Measurements from ENCODE around the gene PADI1.

The PADI1 gene

DNA sequence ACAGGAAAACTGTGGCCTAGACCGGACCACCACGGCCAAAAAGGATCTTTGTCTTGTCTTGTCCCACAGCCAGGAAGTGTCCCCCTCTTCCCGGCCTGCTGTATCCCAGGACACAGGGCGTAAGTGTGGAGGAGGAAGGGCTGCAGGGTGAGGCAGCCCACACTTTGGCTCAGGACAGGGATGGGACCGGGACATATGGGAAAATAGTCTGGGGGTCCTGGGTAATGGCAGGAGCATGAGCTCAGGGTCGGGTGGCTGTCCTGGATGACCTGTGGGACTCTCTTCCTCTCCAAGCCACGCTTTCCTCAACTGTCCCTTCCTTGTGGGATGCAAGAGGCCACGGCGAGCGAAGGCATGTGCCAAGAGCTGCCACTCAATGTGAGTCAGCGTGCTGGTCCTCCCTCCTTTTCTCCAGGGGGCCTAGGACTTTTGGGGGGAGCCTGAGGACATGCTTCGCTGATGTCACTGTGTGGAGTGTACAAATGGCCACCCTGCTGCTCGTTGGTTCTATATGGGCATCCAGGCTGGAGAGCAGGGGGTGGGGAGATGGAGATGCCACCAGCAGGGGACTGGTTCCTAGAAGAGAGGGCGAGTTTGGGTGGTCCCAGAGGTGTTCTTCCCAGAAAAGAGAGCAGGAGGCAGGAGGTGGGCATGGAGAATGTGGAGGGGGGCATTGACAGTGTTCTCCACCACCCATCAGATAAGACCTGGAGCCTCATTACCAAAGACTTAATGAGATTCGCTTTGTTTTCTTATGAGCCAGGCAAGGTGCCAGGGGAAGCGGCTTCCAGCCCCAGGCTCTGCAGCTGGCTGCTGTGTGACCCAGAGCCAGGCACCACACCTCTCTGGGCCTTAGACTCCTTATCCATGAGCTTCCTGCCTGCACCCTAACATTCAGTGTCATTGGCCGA, 11.5 kb upstream of the PADI1 start:
- no peak overlapping the region for H3K4me3 ChIP-seq (ENCODE audit: low read length)
- no peaks in the 10 kb centered on the region for H3K27me3 ChIP-seq (ENCODE audit: control insufficient read depth, insufficient read depth, low read length)
- no peaks in the 10 kb centered on the region for H3K9me3 ChIP-seq (ENCODE audit: control insufficient read depth, low read depth, low read length)
- H3K9ac ChIP-seq (ENCODE audit: low read length), result no peak overlapping the region
- H3K4me1 ChIP-seq (ENCODE audit: control insufficient read depth, low read depth, low read length), result no peaks in the 10 kb centered on the region
- no peak overlapping the region for H3K27ac ChIP-seq (ENCODE audit: low read length)
- H3K36me3 ChIP-seq (ENCODE audit: control insufficient read depth, low read depth, low read length), result no peaks in the 10 kb centered on the region

DNA sequence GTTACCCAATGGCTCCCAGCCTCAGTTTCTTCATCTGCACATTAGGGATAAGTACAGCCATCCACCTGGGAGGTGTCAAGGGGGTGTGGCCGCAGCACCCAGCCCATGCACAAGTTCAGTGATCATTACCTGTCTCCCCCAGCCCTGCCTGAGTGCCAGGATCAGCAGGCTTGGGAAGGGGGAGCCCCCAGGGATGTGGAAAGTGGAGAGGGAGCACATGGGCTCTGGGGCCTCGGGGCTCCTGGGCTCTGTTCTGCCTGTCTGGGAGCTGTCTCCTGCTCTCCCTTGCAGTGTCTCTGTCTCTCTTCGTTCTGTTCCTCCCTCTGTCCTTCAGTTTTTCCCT, 10.8 kb upstream of the PADI1 start:
- no peaks in the 10 kb centered on the region for H3K9me3 ChIP-seq (ENCODE audit: control insufficient read depth, low read depth, low read length)
- no peaks in the 10 kb centered on the region for H3K4me1 ChIP-seq (ENCODE audit: control insufficient read depth, low read depth, low read length)
- H3K27ac ChIP-seq (ENCODE audit: low read length), result no peak overlapping the region
- H3K27me3 ChIP-seq (ENCODE audit: control insufficient read depth, insufficient read depth, low read length), result no peaks in the 10 kb centered on the region
- no peak overlapping the region for H3K4me3 ChIP-seq (ENCODE audit: low read length)
- no peaks in the 10 kb centered on the region for H3K36me3 ChIP-seq (ENCODE audit: control insufficient read depth, low read depth, low read length)
- no peak overlapping the region for H3K9ac ChIP-seq (ENCODE audit: low read length)

DNA sequence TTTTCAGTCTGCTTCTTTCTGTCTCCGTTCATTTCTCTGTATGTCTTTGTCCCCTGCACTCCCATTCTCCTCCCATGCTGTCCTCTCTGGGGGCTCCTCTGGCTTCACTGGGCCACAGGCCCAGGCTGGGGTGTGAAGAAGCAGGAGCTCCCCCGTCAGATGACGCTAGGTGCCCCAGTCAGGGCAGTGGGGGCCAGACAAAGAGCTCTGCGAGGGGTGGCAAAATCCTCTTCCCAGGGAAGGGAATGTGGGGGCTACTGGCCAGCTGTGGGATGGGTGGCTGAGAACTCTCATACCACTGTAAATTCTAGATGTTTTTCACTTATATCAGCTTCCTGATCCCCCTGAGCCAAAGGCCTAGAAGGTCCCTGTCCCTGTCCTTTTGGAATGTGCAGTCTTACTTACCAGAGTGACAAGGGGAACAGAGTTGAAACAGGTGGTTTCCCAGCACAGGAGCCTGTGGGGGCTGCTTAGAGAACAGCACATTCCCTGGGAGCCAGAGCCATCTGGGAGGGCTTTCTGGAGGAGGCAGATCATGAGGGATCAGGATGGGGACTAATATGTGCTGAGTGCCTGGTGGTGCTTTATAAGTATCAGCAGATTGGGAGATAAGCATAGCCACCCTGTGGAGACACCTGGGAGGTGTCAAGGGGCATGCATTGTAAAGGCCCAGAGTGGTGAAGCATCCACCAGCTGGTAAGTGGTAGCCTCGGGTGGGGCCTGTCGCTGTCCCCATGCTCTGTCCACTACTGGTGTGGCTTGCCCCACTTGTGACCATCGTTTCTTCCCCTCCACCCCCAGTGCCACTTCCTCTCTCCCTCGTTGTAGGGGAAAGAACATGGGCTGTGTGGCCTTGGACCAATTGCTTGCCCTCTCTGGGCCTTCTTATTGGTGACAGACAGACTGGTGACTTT, 10.1 kb upstream of the PADI1 start:
- Histone ChIP-seq H3K36me3 (ENCODE audit: control insufficient read depth, low read depth, low read length) (no peaks in the 10 kb centered on the region), H3K4me1 (ENCODE audit: control insufficient read depth, low read depth, low read length) (no peaks in the 10 kb centered on the region), H3K27me3 (ENCODE audit: control insufficient read depth, insufficient read depth, low read length) (no peaks in the 10 kb centered on the region), H3K9ac (ENCODE audit: low read length) (no peak overlapping the region), H3K9me3 (ENCODE audit: control insufficient read depth, low read depth, low read length) (no peaks in the 10 kb centered on the region), H3K27ac (ENCODE audit: low read length) (no peak overlapping the region), H3K4me3 (ENCODE audit: low read length) (no peak overlapping the region)

- Histone ChIP-seq H3K4me3 (ENCODE audit: low read length) (no peak overlapping the region), H3K36me3 (ENCODE audit: control insufficient read depth, low read depth, low read length) (no peaks in the 10 kb centered on the region), H3K27ac (ENCODE audit: low read length) (no peak overlapping the region), H3K9me3 (ENCODE audit: control insufficient read depth, low read depth, low read length) (no peaks in the 10 kb centered on the region), H3K9ac (ENCODE audit: low read length) (no peak overlapping the region), H3K27me3 (ENCODE audit: control insufficient read depth, insufficient read depth, low read length) (no peaks in the 10 kb centered on the region), H3K4me1 (ENCODE audit: control insufficient read depth, low read depth, low read length) (no peaks in the 10 kb centered on the region)
These were observed 9.2 kb upstream of the PADI1 start for GRCh38 chr1:17195731-17196130.

DNA sequence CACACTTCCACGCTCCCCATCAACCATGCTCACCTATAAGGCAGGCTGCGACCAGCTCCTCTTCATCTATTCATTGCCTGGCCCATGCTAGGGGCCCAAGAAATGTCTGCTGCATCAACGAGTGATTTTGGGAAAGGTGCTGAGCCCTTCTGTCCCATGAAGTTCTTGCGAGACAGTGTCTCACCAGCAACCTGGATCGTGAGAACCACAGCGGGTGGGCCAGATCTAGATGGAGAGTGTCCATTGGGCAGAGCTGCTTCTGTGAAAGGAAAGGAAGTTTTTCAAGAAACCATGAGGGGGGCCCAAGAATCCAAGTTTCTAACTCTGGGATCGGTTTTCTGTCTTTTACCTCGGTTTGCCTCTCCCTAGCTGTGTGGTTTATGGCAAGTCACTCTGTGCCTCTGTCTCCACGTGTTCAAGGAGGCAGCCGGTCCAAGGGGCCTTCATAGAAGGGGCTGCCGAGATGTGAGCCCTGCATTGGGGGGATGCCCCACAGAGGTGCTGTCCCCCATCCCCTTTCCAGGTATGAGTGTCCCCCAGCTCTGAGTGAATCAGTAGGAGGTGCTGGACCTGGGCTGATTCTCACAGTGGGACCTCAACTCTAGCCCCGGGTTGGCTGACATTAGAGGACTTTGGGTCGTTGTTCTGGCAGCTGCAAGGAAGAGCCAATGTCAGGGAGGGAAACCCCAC, 8.3 kb upstream of the PADI1 start:
- Histone ChIP-seq H3K27me3 (ENCODE audit: control insufficient read depth, insufficient read depth, low read length) (no peaks in the 10 kb centered on the region), H3K4me1 (ENCODE audit: control insufficient read depth, low read depth, low read length) (no peaks in the 10 kb centered on the region), H3K4me3 (ENCODE audit: low read length) (no peak overlapping the region), H3K9me3 (ENCODE audit: control insufficient read depth, low read depth, low read length) (no peaks in the 10 kb centered on the region), H3K27ac (ENCODE audit: low read length) (no peak overlapping the region), H3K36me3 (ENCODE audit: control insufficient read depth, low read depth, low read length) (no peaks in the 10 kb centered on the region), H3K9ac (ENCODE audit: low read length) (no peak overlapping the region)

GRCh38 chr1:17197696-17198095, 7.2 kb upstream of the PADI1 start:
- Histone ChIP-seq H3K9ac (ENCODE audit: low read length) (no peak overlapping the region), H3K4me1 (ENCODE audit: control insufficient read depth, low read depth, low read length) (no peaks in the 10 kb centered on the region), H3K9me3 (ENCODE audit: control insufficient read depth, low read depth, low read length) (no peaks in the 10 kb centered on the region), H3K36me3 (ENCODE audit: control insufficient read depth, low read depth, low read length) (no peaks in the 10 kb centered on the region), H3K4me3 (ENCODE audit: low read length) (no peak overlapping the region), H3K27ac (ENCODE audit: low read length) (no peak overlapping the region), H3K27me3 (ENCODE audit: control insufficient read depth, insufficient read depth, low read length) (no peaks in the 10 kb centered on the region)

DNA sequence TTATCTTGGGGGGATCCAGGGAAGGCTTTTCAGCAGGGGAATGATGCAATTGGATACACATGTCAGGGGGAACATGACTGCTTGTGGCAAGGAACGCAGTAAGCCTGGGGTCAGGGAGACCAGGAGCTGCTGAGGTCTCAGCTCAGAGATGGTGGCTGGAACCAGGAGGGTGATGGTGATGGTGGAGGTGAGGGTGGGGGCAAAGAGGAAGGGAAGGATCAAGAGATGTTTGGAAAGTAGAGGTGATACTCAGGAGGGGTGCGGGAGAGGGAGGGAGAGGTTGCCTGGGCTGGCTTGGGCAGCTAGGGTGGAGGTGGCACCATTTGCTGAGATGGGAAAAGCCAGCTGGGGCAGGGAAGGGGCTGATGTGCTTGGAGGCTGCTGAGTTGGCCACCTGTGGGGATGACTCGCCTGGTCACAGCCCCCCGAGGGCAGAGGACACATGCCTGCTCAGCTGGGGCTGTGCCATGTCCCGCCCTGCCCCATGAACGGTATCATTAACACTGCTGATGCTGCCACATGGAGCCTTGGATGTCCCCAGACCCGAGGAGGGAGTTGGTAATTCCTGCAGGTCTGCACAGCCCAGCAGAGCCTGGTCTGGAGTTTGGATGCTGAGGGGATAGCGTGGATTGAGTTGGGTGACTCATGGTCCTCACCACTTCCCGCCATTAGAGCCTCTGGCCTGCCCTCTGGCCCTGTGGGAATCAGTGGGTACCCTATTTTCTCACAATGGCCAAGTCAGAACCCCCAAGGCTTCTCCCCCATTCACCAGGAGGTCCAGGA, 6.3 kb upstream of the PADI1 start:
- no peaks in the 10 kb centered on the region for H3K4me1 ChIP-seq (ENCODE audit: control insufficient read depth, low read depth, low read length)
- no peaks in the 10 kb centered on the region for H3K27me3 ChIP-seq (ENCODE audit: control insufficient read depth, insufficient read depth, low read length)
- H3K36me3 ChIP-seq (ENCODE audit: control insufficient read depth, low read depth, low read length), result no peaks in the 10 kb centered on the region
- H3K9ac ChIP-seq (ENCODE audit: low read length), result no peak overlapping the region
- no peak overlapping the region for H3K27ac ChIP-seq (ENCODE audit: low read length)
- no peaks in the 10 kb centered on the region for H3K9me3 ChIP-seq (ENCODE audit: control insufficient read depth, low read depth, low read length)
- H3K4me3 ChIP-seq (ENCODE audit: low read length), result no peak overlapping the region

DNA sequence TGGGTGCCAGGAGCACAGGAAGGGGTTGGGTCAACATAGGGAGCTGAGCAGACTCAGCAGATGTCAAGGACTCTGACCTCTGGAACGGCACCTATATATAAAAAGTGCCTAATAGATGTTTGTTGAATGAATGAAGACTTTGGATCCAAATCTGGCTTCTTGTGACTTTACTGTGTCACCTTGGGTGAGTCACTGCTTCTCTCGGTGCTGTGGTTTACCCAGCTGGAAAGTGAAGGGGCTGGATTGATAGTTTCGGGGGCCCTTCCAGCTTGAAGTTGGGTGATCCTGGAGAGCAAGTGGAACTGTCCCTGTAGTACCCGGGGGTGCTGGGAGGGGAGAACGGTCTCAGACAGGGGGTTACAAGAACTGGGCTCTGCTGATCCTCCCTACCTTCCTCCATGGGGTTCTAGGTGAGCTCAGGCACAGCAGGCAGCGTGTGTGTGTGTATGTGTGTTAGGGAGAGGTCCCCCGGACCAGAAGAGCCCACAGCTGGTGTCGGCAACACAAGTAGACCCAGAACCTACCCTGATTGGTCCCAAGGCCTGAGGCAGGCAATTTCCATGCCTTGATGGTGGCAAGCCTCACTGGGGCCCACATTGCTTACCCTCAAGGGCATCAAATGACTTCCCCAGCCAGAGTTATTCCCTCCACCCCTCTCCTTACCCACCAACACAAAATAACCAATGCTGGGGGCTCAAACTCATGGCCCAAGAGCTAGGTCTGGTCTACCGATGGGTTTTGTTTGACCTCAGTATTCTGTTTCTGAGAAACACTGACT, 5.5 kb upstream of the PADI1 start:
- no peak overlapping the region for H3K9ac ChIP-seq (ENCODE audit: low read length)
- H3K9me3 ChIP-seq (ENCODE audit: control insufficient read depth, low read depth, low read length), result no peaks in the 10 kb centered on the region
- no peak overlapping the region for H3K27ac ChIP-seq (ENCODE audit: low read length)
- no peaks in the 10 kb centered on the region for H3K27me3 ChIP-seq (ENCODE audit: control insufficient read depth, insufficient read depth, low read length)
- no peaks in the 10 kb centered on the region for H3K4me1 ChIP-seq (ENCODE audit: control insufficient read depth, low read depth, low read length)
- no peaks in the 10 kb centered on the region for H3K36me3 ChIP-seq (ENCODE audit: control insufficient read depth, low read depth, low read length)
- no peak overlapping the region for H3K4me3 ChIP-seq (ENCODE audit: low read length)

- Histone ChIP-seq H3K4me1 (ENCODE audit: control insufficient read depth, low read depth, low read length) (no peaks in the 10 kb centered on the region), H3K36me3 (ENCODE audit: control insufficient read depth, low read depth, low read length) (no peaks in the 10 kb centered on the region), H3K27ac (ENCODE audit: low read length) (no peak overlapping the region), H3K27me3 (ENCODE audit: control insufficient read depth, insufficient read depth, low read length) (no peaks in the 10 kb centered on the region), H3K4me3 (ENCODE audit: low read length) (no peak overlapping the region), H3K9ac (ENCODE audit: low read length) (no peak overlapping the region), H3K9me3 (ENCODE audit: control insufficient read depth, low read depth, low read length) (no peaks in the 10 kb centered on the region)
These were observed 4.7 kb upstream of the PADI1 start for GRCh38 chr1:17200246-17200645.

- H3K4me3 ChIP-seq (ENCODE audit: low read length), result no peak overlapping the region
- no peak overlapping the region for H3K27ac ChIP-seq (ENCODE audit: low read length)
These were observed 4.2 kb upstream of the PADI1 start for GRCh38 chr1:17200756-17201155.

More at GRCh38 chr1:17200756-17201155, 4.2 kb upstream of the PADI1 start:
- Histone ChIP-seq H3K9me3 (ENCODE audit: control insufficient read depth, low read depth, low read length) (no peaks in the 10 kb centered on the region), H3K9ac (ENCODE audit: low read length) (no peak overlapping the region), H3K36me3 (ENCODE audit: control insufficient read depth, low read depth, low read length) (no peaks in the 10 kb centered on the region), H3K4me1 (ENCODE audit: control insufficient read depth, low read depth, low read length) (no peaks in the 10 kb centered on the region), H3K27me3 (ENCODE audit: control insufficient read depth, insufficient read depth, low read length) (no peaks in the 10 kb centered on the region)
